Astrocyte (in vitro differentiated cells and primary cell): ENCODE results near the gene PLXDC2. TPM values are rescaled to one million over a fixed set of nuclear protein-coding genes. Genes with fewer than 3 reads are reported as not detected.

ENCODE experiments used
- DNase-seq: peaks from one replicate; pipeline ENCODE4 v3.0.0-alpha.2; 2010; ENCODE audit warnings: low read depth
- FAIRE-seq: peaks from 2 replicates; lab custom pipeline; 2011; peaks lifted over from hg19 to GRCh38; lab: Jason Lieb, UNC
- H2AFZ ChIP-seq: 2 replicates; pipeline ENCODE4 v1.6.0; 2012; ENCODE audit warnings: low read depth, low read length, inconsistent platforms
- H3K27ac ChIP-seq: 2 replicates; pipeline ENCODE4 v1.5.1; 2011; ENCODE audit warnings: low read depth, low read length, inconsistent platforms
- H3K27me3 ChIP-seq: 2 replicates; pipeline ENCODE4 v1.6.0; 2011; ENCODE audit warnings: low read length, inconsistent platforms; ENCODE audit not compliant: insufficient read depth
- H3K36me3 ChIP-seq: 2 replicates; pipeline ENCODE4 v1.5.1; 2011; ENCODE audit warnings: low read length, inconsistent platforms; ENCODE audit not compliant: insufficient read depth
- H3K4me1 ChIP-seq: 2 replicates; pipeline ENCODE4 v1.5.1; 2011; ENCODE audit warnings: low read length, inconsistent platforms; ENCODE audit not compliant: insufficient read depth
- H3K4me2 ChIP-seq: 2 replicates; pipeline ENCODE4 v1.6.0; 2012; ENCODE audit warnings: low read length, inconsistent platforms
- H3K4me3 ChIP-seq: 2 replicates; pipeline ENCODE4 v1.5.1; 2011; ENCODE audit warnings: low read depth, mild to moderate bottlenecking, low read length, inconsistent platforms; ENCODE audit not compliant: insufficient read depth
- H3K79me2 ChIP-seq: 2 replicates; pipeline ENCODE4 v1.6.0; 2012; ENCODE audit warnings: mild to moderate bottlenecking, low read length, inconsistent platforms; ENCODE audit not compliant: insufficient read depth
- H3K9ac ChIP-seq: 2 replicates; pipeline ENCODE4 v1.6.0; 2012; ENCODE audit warnings: mild to moderate bottlenecking, low read length, inconsistent platforms
- H3K9me3 ChIP-seq: 2 replicates; pipeline ENCODE4 v1.5.1; 2012; ENCODE audit warnings: low read depth, mild to moderate bottlenecking, low read length, inconsistent platforms; ENCODE audit not compliant: insufficient read depth
- H4K20me1 ChIP-seq: 2 replicates; pipeline ENCODE4 v1.6.0; 2012; ENCODE audit warnings: low read length, inconsistent platforms; ENCODE audit not compliant: insufficient read depth
- H3K27ac Mint-ChIP-seq: one replicate; pipeline ENCODE4 v1.8.0; 2021; ENCODE audit warnings: mild to moderate bottlenecking, mixed read lengths; ENCODE audit not compliant: unreplicated experiment
- H3K27me3 Mint-ChIP-seq: one replicate; pipeline ENCODE4 v1.8.0; 2021; ENCODE audit warnings: low read depth, mixed read lengths; ENCODE audit not compliant: unreplicated experiment
- H3K36me3 Mint-ChIP-seq: one replicate; pipeline ENCODE4 v1.8.0; 2021; ENCODE audit warnings: low read depth, mixed read lengths; ENCODE audit not compliant: unreplicated experiment
- H3K4me1 Mint-ChIP-seq: one replicate; pipeline ENCODE4 v1.8.0; 2021; ENCODE audit warnings: low read depth, mixed read lengths; ENCODE audit not compliant: unreplicated experiment
- H3K4me3 Mint-ChIP-seq: one replicate; pipeline ENCODE4 v1.8.0; 2021; ENCODE audit warnings: mild to moderate bottlenecking, moderate library complexity, mixed read lengths; ENCODE audit not compliant: unreplicated experiment
- H3K9me3 Mint-ChIP-seq: one replicate; pipeline ENCODE4 v1.8.0; 2021; ENCODE audit warnings: mild to moderate bottlenecking, mixed read lengths; ENCODE audit not compliant: unreplicated experiment
- CTCF ChIP-seq: IDR thresholded peaks from 2 replicates; pipeline ENCODE4 v1.5.1; 2011; ENCODE audit warnings: low read depth, mild to moderate bottlenecking, inconsistent platforms, low read length, moderate library complexity; ENCODE audit not compliant: insufficient read depth
- EZH2 ChIP-seq: IDR thresholded peaks from 2 replicates; pipeline ENCODE4 v1.6.1; 2012; ENCODE audit warnings: mild to moderate bottlenecking, low read length, inconsistent platforms; ENCODE audit not compliant: insufficient read depth
- total RNA-seq: library from RNA; stranded (reverse); gene quantifications from 2 replicates; pipeline ENCODE4 v1.2.1, GENCODE V29; 2021

PLXDC2 gene
- total RNA-seq, 1 donor from 2014 or later: 36.1 TPM

- no peaks in the 10 kb centered on the region for H4K20me1 ChIP-seq
- H3K4me2 ChIP-seq: no peak overlapping the region
- TF ChIP-seq CTCF (no peak), EZH2 (no peak)
- no peaks in the 10 kb centered on the region for H3K9me3 Mint-ChIP-seq
- H3K4me3 ChIP-seq: no peak overlapping the region
- no peaks in the 10 kb centered on the region for H3K9me3 ChIP-seq
- peaks cover 14% of the 10 kb centered on the region for H3K4me1 Mint-ChIP-seq
- no peak overlapping the region for H3K27ac ChIP-seq
- no peak for FAIRE-seq
- H3K4me1 ChIP-seq: peaks cover 3% of the 10 kb centered on the region
- no peak for DNase-seq
- H2AFZ ChIP-seq: no peak overlapping the region
- H3K27me3 ChIP-seq: no peaks in the 10 kb centered on the region
- H3K9ac ChIP-seq: no peak overlapping the region
- H3K36me3 ChIP-seq: no peaks in the 10 kb centered on the region
- no peak overlapping the region for H3K4me3 Mint-ChIP-seq
- no peaks in the 10 kb centered on the region for H3K27me3 Mint-ChIP-seq
- no peaks in the 10 kb centered on the region for H3K36me3 Mint-ChIP-seq
- H3K79me2 ChIP-seq: no peaks in the 10 kb centered on the region
- H3K27ac Mint-ChIP-seq: no peak overlapping the region
Measured at GRCh38 chr10:20272608-20273007, 456.4 kb downstream of the PLXDC2 start.

DNA sequence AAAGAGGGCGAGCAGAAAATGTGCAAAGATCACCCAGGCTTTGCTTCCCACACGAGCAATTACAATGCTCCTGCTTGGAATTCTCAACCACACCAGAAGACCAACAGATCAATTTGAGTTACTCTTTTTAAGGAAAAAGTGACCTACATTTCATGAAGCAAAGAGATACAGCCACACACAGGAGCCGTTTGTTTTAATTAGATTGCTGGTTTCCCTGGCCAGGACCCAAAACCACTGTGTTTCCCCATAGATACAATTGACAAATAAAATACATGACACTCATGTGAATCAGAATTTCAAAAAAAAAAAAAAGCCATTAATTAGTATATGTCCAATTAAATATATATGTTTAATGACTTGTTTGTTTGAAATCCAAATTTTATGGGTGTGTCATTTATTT is 458.3 kb downstream of the PLXDC2 start:
- Mint-ChIP-seq H3K4me3 (no peak overlapping the region), H3K4me1 (peaks cover 14% of the 10 kb centered on the region), H3K27me3 (no peaks in the 10 kb centered on the region), H3K27ac (no peak overlapping the region), H3K36me3 (no peaks in the 10 kb centered on the region), H3K9me3 (no peaks in the 10 kb centered on the region)
- Histone ChIP-seq H3K36me3 (no peaks in the 10 kb centered on the region), H3K27me3 (no peaks in the 10 kb centered on the region), H3K4me2 (no peak overlapping the region), H4K20me1 (no peaks in the 10 kb centered on the region), H3K79me2 (no peaks in the 10 kb centered on the region), H3K27ac (no peak overlapping the region), H2AFZ (no peak overlapping the region), H3K9ac (no peak overlapping the region), H3K4me1 (peaks cover 3% of the 10 kb centered on the region), H3K9me3 (no peaks in the 10 kb centered on the region), H3K4me3 (no peak overlapping the region)
- DNase-seq (no peak), FAIRE-seq (no peak)
- TF ChIP-seq CTCF (no peak), EZH2 (no peak)

GRCh38 chr10:20276127-20276979 is 460.1 kb downstream of the PLXDC2 start:
- TF ChIP-seq EZH2 (no peak), CTCF (no peak)
- no peak overlapping the region for H2AFZ ChIP-seq
- H3K9me3 ChIP-seq: no peaks in the 10 kb centered on the region
- Mint-ChIP-seq H3K27ac (no peak overlapping the region), H3K4me3 (no peak overlapping the region), H3K36me3 (peaks cover 3% of the 10 kb centered on the region), H3K27me3 (no peaks in the 10 kb centered on the region), H3K4me1 (peaks cover 10% of the 10 kb centered on the region), H3K9me3 (no peaks in the 10 kb centered on the region)
- DNase-seq (peak; percentile 26), FAIRE-seq (no peak)
- no peaks in the 10 kb centered on the region for H3K36me3 ChIP-seq
- H3K27ac ChIP-seq: no peak overlapping the region
- H4K20me1 ChIP-seq: no peaks in the 10 kb centered on the region
- H3K9ac ChIP-seq: no peak overlapping the region
- no peak overlapping the region for H3K4me3 ChIP-seq
- peaks cover 3% of the 10 kb centered on the region for H3K4me1 ChIP-seq
- no peaks in the 10 kb centered on the region for H3K27me3 ChIP-seq
- no peaks in the 10 kb centered on the region for H3K79me2 ChIP-seq
- H3K4me2 ChIP-seq: no peak overlapping the region
